Neural progenitor cell (in vitro differentiated cells): ENCODE measurements around the gene CNTNAP2. TPM values are rescaled to one million over a fixed set of nuclear protein-coding genes. Genes with fewer than 3 reads are reported as not detected.

Experiments used
- DNase-seq: peaks from one replicate; pipeline ENCODE4 v3.0.0-alpha.2; 2016; ENCODE audit warnings: low spot score
- H2AFZ ChIP-seq: fragments of 200-600 bp; sonication (generic); replicated peaks from 2 replicates; pipeline ENCODE4 v1.6.1; 2016; ENCODE audit warnings: antibody characterized with exemption
- H3F3A ChIP-seq: fragments of 200-600 bp; sonication (generic); 2 replicates; pipeline ENCODE4 v1.6.1; 2016; ENCODE audit warnings: antibody characterized with exemption, low read depth
- H3K27ac ChIP-seq: fragments of 200-600 bp; sonication (generic); 2 replicates; pipeline ENCODE4 v1.5.1; 2016; ENCODE audit warnings: mild to moderate bottlenecking
- H3K27me3 ChIP-seq: fragments of 200-600 bp; sonication (generic); 2 replicates; pipeline ENCODE4 v1.6.1; 2016; ENCODE audit warnings: mild to moderate bottlenecking, moderate library complexity
- H3K36me3 ChIP-seq: fragments of 200-600 bp; sonication (generic); 2 replicates; pipeline ENCODE4 v1.5.1; 2016
- H3K4me1 ChIP-seq: fragments of 200-600 bp; sonication (generic); 2 replicates; pipeline ENCODE4 v1.6.1; 2016; ENCODE audit warnings: mixed run types
- H3K4me2 ChIP-seq: fragments of 200-600 bp; sonication (generic); 2 replicates; pipeline ENCODE4 v1.6.1; 2016
- H3K4me3 ChIP-seq: fragments of 200-600 bp; sonication (generic); 2 replicates; pipeline ENCODE4 v1.5.1; 2016
- H3K79me2 ChIP-seq: fragments of 200-600 bp; sonication (generic); 2 replicates; pipeline ENCODE4 v1.6.1; 2016; ENCODE audit warnings: low read depth
- H3K9ac ChIP-seq: fragments of 200-600 bp; sonication (generic); 2 replicates; pipeline ENCODE4 v1.6.1; 2016
- H3K9me3 ChIP-seq: fragments of 200-600 bp; sonication (generic); 2 replicates; pipeline ENCODE4 v1.5.1; 2016; ENCODE audit warnings: low read depth
- H4K20me1 ChIP-seq: fragments of 200-600 bp; sonication (generic); 2 replicates; pipeline ENCODE4 v1.6.1; 2016; ENCODE audit warnings: low read depth
- H3K27ac Mint-ChIP-seq: 3 replicates; pipeline ENCODE4 v1.8.0; 2021; ENCODE audit warnings: mixed read lengths
- H3K27me3 Mint-ChIP-seq: 2 replicates; pipeline ENCODE4 v1.8.0; 2022; ENCODE audit warnings: low read depth, mild to moderate bottlenecking, inconsistent platforms, moderate library complexity, mixed read lengths; ENCODE audit not compliant: insufficient read depth
- H3K36me3 Mint-ChIP-seq: 3 replicates; pipeline ENCODE4 v1.8.0; 2021; ENCODE audit warnings: mixed read lengths
- H3K4me1 Mint-ChIP-seq: 3 replicates; pipeline ENCODE4 v1.8.0; 2021; ENCODE audit warnings: mixed read lengths
- H3K4me3 Mint-ChIP-seq: 3 replicates; pipeline ENCODE4 v1.8.0; 2021; ENCODE audit warnings: mild to moderate bottlenecking, moderate library complexity, mixed read lengths
- H3K9me3 Mint-ChIP-seq: 3 replicates; pipeline ENCODE4 v1.8.0; 2020; ENCODE audit warnings: mixed read lengths
- EZH2 ChIP-seq: fragments of 200-600 bp; sonication (generic); IDR thresholded peaks from 2 replicates; pipeline ENCODE4 v1.6.1; 2017; ENCODE audit warnings: antibody characterized with exemption, mild to moderate bottlenecking, moderate library complexity
- EZH2phosphoT487 ChIP-seq: fragments of 200-600 bp; sonication (generic); IDR thresholded peaks from 2 replicates; pipeline ENCODE4 v1.6.1; 2017; ENCODE audit warnings: antibody characterized with exemption
- total RNA-seq: library from RNA; depleted of rRNA; stranded (reverse); fragments of >200 nt; gene quantifications from 2 replicates; pipeline ENCODE4 v1.2.3, GENCODE V29; 2015; ENCODE audit warnings: low replicate concordance
- TF ChIP-seq, protein P1 (sequence below): fragments of 200-600 bp; sonication (generic); IDR thresholded peaks from 2 replicates; pipeline ENCODE4 v1.5.1; 2017; ENCODE audit warnings: antibody characterized with exemption, mild to moderate bottlenecking

The CNTNAP2 gene
- total RNA-seq, 1 donor from 2014 or later = 126 TPM

DNA sequence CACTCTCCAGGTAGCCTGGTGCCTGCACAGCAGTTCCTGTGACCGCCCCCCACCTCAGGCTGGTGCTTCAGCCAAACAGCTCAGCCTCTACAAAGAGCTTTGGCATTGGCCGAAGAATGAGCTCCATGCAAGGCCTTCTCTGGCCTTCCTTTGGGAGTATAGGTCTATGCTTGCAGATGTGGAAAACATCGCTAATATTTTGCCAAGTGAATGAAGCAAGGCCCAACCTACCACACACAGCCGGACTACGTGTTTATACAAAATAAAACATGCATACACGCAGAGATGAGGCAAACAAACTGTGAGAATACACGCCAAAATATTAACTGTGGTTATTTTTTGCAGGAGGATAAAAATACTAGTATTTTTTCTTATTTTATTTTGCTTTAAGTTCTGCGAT is 2057.8 kb downstream of the CNTNAP2 start:
- Histone ChIP-seq H3K9me3 (no peaks in the 10 kb centered on the region), H3K79me2 (no peaks in the 10 kb centered on the region), H3K9ac (no peak overlapping the region), H3K4me2 (no peak overlapping the region), H3K4me1 (no peaks in the 10 kb centered on the region), H3K27me3 (no peaks in the 10 kb centered on the region), H2AFZ (no peak overlapping the region), H4K20me1 (no peaks in the 10 kb centered on the region), H3K36me3 (no peaks in the 10 kb centered on the region), H3F3A (no peaks in the 10 kb centered on the region), H3K4me3 (no peak overlapping the region), H3K27ac (no peak overlapping the region)
- H3K27me3 Mint-ChIP-seq = no peaks in the 10 kb centered on the region
- no peaks in the 10 kb centered on the region for H3K9me3 Mint-ChIP-seq
- peaks cover 11% of the 10 kb centered on the region for H3K4me1 Mint-ChIP-seq
- H3K27ac Mint-ChIP-seq = no peak overlapping the region
- no peak for DNase-seq
- no peaks in the 10 kb centered on the region for H3K36me3 Mint-ChIP-seq
- no peak overlapping the region for H3K4me3 Mint-ChIP-seq
- TF ChIP-seq, protein P1, sequence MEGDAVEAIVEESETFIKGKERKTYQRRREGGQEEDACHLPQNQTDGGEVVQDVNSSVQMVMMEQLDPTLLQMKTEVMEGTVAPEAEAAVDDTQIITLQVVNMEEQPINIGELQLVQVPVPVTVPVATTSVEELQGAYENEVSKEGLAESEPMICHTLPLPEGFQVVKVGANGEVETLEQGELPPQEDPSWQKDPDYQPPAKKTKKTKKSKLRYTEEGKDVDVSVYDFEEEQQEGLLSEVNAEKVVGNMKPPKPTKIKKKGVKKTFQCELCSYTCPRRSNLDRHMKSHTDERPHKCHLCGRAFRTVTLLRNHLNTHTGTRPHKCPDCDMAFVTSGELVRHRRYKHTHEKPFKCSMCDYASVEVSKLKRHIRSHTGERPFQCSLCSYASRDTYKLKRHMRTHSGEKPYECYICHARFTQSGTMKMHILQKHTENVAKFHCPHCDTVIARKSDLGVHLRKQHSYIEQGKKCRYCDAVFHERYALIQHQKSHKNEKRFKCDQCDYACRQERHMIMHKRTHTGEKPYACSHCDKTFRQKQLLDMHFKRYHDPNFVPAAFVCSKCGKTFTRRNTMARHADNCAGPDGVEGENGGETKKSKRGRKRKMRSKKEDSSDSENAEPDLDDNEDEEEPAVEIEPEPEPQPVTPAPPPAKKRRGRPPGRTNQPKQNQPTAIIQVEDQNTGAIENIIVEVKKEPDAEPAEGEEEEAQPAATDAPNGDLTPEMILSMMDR = no peak
- no peak for TF ChIP-seq EZH2phosphoT487
- no peak for TF ChIP-seq EZH2

DNA sequence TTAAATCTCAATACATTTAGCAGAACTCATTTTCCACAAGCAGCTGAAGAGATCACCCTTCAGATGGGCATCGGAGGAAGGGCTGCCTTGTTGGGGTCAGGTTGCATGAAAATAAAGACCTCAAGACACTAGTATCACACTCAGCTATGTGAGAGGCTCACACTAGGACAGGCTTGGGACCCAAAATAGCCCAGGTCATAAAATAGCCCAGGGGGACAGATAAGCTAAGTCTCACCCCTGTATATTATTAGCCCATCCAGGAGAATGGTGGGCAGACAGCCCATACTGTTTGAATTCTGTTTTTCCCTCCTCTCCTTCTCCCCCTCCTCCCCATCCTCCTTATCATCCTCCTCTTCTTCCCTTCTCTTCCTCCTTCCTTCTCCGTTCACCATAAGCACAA is 2058.9 kb downstream of the CNTNAP2 start:
- Mint-ChIP-seq H3K4me1 (peaks cover 11% of the 10 kb centered on the region), H3K36me3 (no peaks in the 10 kb centered on the region), H3K9me3 (no peaks in the 10 kb centered on the region), H3K27ac (no peak overlapping the region), H3K27me3 (no peaks in the 10 kb centered on the region), H3K4me3 (no peak overlapping the region)
- Histone ChIP-seq H3K4me1 (no peaks in the 10 kb centered on the region), H3K79me2 (no peaks in the 10 kb centered on the region), H4K20me1 (no peaks in the 10 kb centered on the region), H3K4me2 (no peak overlapping the region), H3K9me3 (no peaks in the 10 kb centered on the region), H3F3A (no peaks in the 10 kb centered on the region), H3K27ac (no peak overlapping the region), H3K9ac (no peak overlapping the region), H3K36me3 (no peaks in the 10 kb centered on the region), H3K4me3 (no peak overlapping the region), H2AFZ (no peak overlapping the region), H3K27me3 (no peaks in the 10 kb centered on the region)
- TF ChIP-seq EZH2 (no peak), EZH2phosphoT487 (no peak)
- TF ChIP-seq, protein P1 = no peak
- no peak for DNase-seq

DNA sequence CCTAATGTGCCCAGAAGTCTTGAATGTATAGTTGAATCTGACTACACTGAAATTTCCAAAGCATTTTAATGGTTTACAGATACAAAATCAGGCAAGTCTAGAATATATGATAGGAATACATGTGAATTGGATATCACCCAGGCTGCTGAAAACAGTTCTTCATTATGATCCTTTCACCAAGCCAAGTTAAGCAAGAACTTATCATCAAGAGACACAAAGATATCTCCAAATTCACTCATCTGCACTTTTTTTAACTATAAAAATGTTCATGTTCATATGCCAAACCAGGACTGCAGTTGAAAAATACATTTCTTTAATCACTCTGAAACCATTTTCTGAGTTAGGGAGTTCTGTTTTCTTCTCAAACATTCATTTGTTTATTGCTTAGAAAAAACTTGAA is 2061.4 kb downstream of the CNTNAP2 start:
- Histone ChIP-seq H3K9me3 (no peaks in the 10 kb centered on the region), H3K4me3 (no peak overlapping the region), H3K4me1 (no peaks in the 10 kb centered on the region), H3K27me3 (no peaks in the 10 kb centered on the region), H2AFZ (no peak overlapping the region), H4K20me1 (no peaks in the 10 kb centered on the region), H3K9ac (no peak overlapping the region), H3K4me2 (no peak overlapping the region), H3K79me2 (no peaks in the 10 kb centered on the region), H3K36me3 (no peaks in the 10 kb centered on the region), H3F3A (no peaks in the 10 kb centered on the region), H3K27ac (no peak overlapping the region)
- H3K27me3 Mint-ChIP-seq = no peaks in the 10 kb centered on the region
- DNase-seq = no peak
- H3K9me3 Mint-ChIP-seq = no peaks in the 10 kb centered on the region
- H3K27ac Mint-ChIP-seq = no peak overlapping the region
- TF ChIP-seq EZH2phosphoT487 (no peak), EZH2 (no peak)
- TF ChIP-seq, protein P1 = no peak
- no peaks in the 10 kb centered on the region for H3K36me3 Mint-ChIP-seq
- no peak overlapping the region for H3K4me3 Mint-ChIP-seq
- H3K4me1 Mint-ChIP-seq = peaks cover 4% of the 10 kb centered on the region
